PC-9 (cell line): Measurements from ENCODE around the gene TTBK1. TPM values are rescaled to one million over a fixed set of nuclear protein-coding genes. Genes with fewer than 3 reads are reported as not detected.

Experiments used
- BruUV-seq: library from RNA; stranded (reverse); fragments of 400-500 nt; replicated peaks from 2 replicates; lab custom pipeline; 2021; lab: Mats Ljungman, UMichigan
- CTCF ChIA-PET: fragments of 300-600 bp; sonication (Branson Sonifier 250); formaldehyde crosslinking; loops from one replicate; lab custom pipeline; 2022; ENCODE audit warnings: antibody characterized with exemption; lab: Charles Lee
- POLR2A ChIA-PET: fragments of 300-600 bp; sonication (Branson Sonifier 250); formaldehyde crosslinking; loops from one replicate; lab custom pipeline; 2022; ENCODE audit warnings: antibody characterized with exemption; ENCODE audit not compliant: unreplicated experiment; lab: Charles Lee
- DNase-seq, 2 experiments: peaks; one replicate each; pipeline versions ENCODE4 v3.0.0 to v3.0.0-alpha.2; 2015 to 2022; ENCODE audit warnings: mixed read lengths in 1 of 2
- H2AFZ ChIP-seq: fragments of 200-600 bp; sonication (generic); 2 replicates; pipeline ENCODE4 v1.8.1; 2017; ENCODE audit warnings: antibody characterized with exemption
- H3F3A ChIP-seq: fragments of 200-600 bp; sonication (generic); 2 replicates; pipeline ENCODE4 v1.8.1; 2017; ENCODE audit warnings: antibody characterized with exemption, mild to moderate bottlenecking, low read depth; ENCODE audit not compliant: insufficient read depth
- H3K27ac ChIP-seq: fragments of 200-600 bp; sonication (generic); 2 replicates; pipeline ENCODE4 v1.6.1; 2016; ENCODE audit warnings: mixed run types
- H3K27me3 ChIP-seq: fragments of 200-600 bp; sonication (generic); 2 replicates; pipeline ENCODE4 v1.6.1; 2016; ENCODE audit warnings: low read depth, mixed run types; ENCODE audit not compliant: insufficient read depth
- H3K36me3 ChIP-seq: fragments of 200-600 bp; sonication (generic); 2 replicates; pipeline ENCODE4 v1.6.1; 2016; ENCODE audit warnings: low read depth, mixed run types
- H3K4me1 ChIP-seq: fragments of 200-600 bp; sonication (generic); replicated peaks from 2 replicates; pipeline ENCODE4 v1.6.1; 2016; ENCODE audit warnings: mixed run types; ENCODE audit not compliant: insufficient read depth
- H3K4me2 ChIP-seq: fragments of 200-600 bp; sonication (generic); 2 replicates; pipeline ENCODE4 v1.6.1; 2017; ENCODE audit warnings: mixed run types
- H3K4me3 ChIP-seq: fragments of 200-600 bp; sonication (generic); 2 replicates; pipeline ENCODE4 v1.6.1; 2016; ENCODE audit warnings: mixed run types
- H3K79me2 ChIP-seq: fragments of 200-600 bp; sonication (generic); 2 replicates; pipeline ENCODE4 v1.6.1; 2017; ENCODE audit warnings: low read depth, mixed run types
- H3K9me2 ChIP-seq: fragments of 200-600 bp; sonication (generic); 2 replicates; pipeline ENCODE4 v1.8.1; 2017; ENCODE audit warnings: mild to moderate bottlenecking; ENCODE audit not compliant: insufficient read depth
- H3K9me3 ChIP-seq: fragments of 200-600 bp; sonication (generic); 2 replicates; pipeline ENCODE4 v1.8.1; 2016; ENCODE audit warnings: low read depth; ENCODE audit not compliant: insufficient read depth
- H4K20me1 ChIP-seq: fragments of 200-600 bp; sonication (generic); 2 replicates; pipeline ENCODE4 v1.8.1; 2017; ENCODE audit not compliant: insufficient read depth
- CTCF ChIP-seq: fragments of 200-600 bp; sonication (generic); conservative IDR thresholded peaks from 2 replicates; pipeline ENCODE4 v1.6.1; 2017; ENCODE audit warnings: mixed run types, antibody characterized with exemption, mild to moderate bottlenecking, moderate library complexity
- EZH2 ChIP-seq: fragments of 200-600 bp; sonication (generic); IDR thresholded peaks from 2 replicates; pipeline ENCODE4 v1.8.0; 2017; ENCODE audit warnings: antibody characterized with exemption, low read depth
- intact Hi-C: fragments of 100-400 bp; cut with micrococcal nuclease; formaldehyde crosslinking; loops from one replicate; pipeline ENCODE4 v1.10.0; 2022; ENCODE audit not compliant: unreplicated experiment
- total RNA-seq: library from RNA; stranded (reverse); gene quantifications from 2 replicates; pipeline ENCODE4 v1.2.3, GENCODE V29; 2021

Gene TTBK1
- total RNA-seq, 1 experiment from 2014 or later, result 0.07 TPM

GRCh38 chr6:43304361-43304760, 61.1 kb downstream of the TTBK1 start:
- DNase-seq, result no peak
- POLR2A ChIA-PET, result no interaction called here

GRCh38 chr6:43304882-43305281, 61.6 kb downstream of the TTBK1 start:
- CTCF ChIA-PET, result no interaction called here
- Histone ChIP-seq H3K9me3 (no peaks in the 10 kb centered on the region), H3K36me3 (no peaks in the 10 kb centered on the region), H3K4me3 (no peak overlapping the region), H3K27me3 (no peaks in the 10 kb centered on the region), H4K20me1 (no peaks in the 10 kb centered on the region), H3K27ac (no peak overlapping the region), H3K4me2 (no peak overlapping the region), H3F3A (no peaks in the 10 kb centered on the region), H3K4me1 (peaks cover 6% of the 10 kb centered on the region; the same call in 1 of the 2 replicates), H3K79me2 (no peaks in the 10 kb centered on the region), H2AFZ (no peak overlapping the region), H3K9me2 (no peaks in the 10 kb centered on the region)
- POLR2A ChIA-PET, result no interaction called here
- no TSS peak for BruUV-seq
- TF ChIP-seq CTCF, result no peak
- TF ChIP-seq EZH2, result no peak
- DNase-seq, result no peak
- intact Hi-C loops, result loop anchor here (5.0 kb wide), 1 partner anchor 192 kb away; no protein-coding TSS in a partner anchor

More at GRCh38 chr6:43304361-43304760, 61.1 kb downstream of the TTBK1 start:
- CTCF ChIA-PET, result no interaction called here
- Histone ChIP-seq H2AFZ (no peak overlapping the region), H4K20me1 (no peaks in the 10 kb centered on the region), H3F3A (no peaks in the 10 kb centered on the region), H3K4me1 (peaks cover 5% of the 10 kb centered on the region; the same call in 1 of the 2 replicates), H3K27ac (no peak overlapping the region), H3K36me3 (no peaks in the 10 kb centered on the region), H3K79me2 (no peaks in the 10 kb centered on the region), H3K4me2 (no peak overlapping the region), H3K9me3 (no peaks in the 10 kb centered on the region), H3K27me3 (no peaks in the 10 kb centered on the region), H3K9me2 (no peaks in the 10 kb centered on the region), H3K4me3 (no peak overlapping the region)
- intact Hi-C loops, result no loop called here
- TF ChIP-seq CTCF (no peak), EZH2 (no peak)
- BruUV-seq, result no TSS peak

GRCh38 chr6:43306086-43306485, 62.8 kb downstream of the TTBK1 start:
- Histone ChIP-seq H3K27me3 (no peaks in the 10 kb centered on the region), H3K36me3 (no peaks in the 10 kb centered on the region), H4K20me1 (no peaks in the 10 kb centered on the region), H3K4me2 (no peak overlapping the region), H3K4me1 (peaks cover 15% of the 10 kb centered on the region), H3K9me2 (no peaks in the 10 kb centered on the region), H3K79me2 (no peaks in the 10 kb centered on the region), H3K4me3 (no peak overlapping the region), H3K27ac (no peak overlapping the region), H2AFZ (no peak overlapping the region), H3K9me3 (no peaks in the 10 kb centered on the region), H3F3A (no peaks in the 10 kb centered on the region)
- ChIA-PET POLR2A (no interaction called here), CTCF (no interaction called here)
- no peak for TF ChIP-seq CTCF
- no TSS peak for BruUV-seq
- intact Hi-C loops, result loop anchor here (5.0 kb wide), 1 partner anchor 191 kb away; no protein-coding TSS in a partner anchor
- no peak for DNase-seq
